ENCODE measurements around the gene SKOR2.
"Not testable (repeated sequence)": the region's sequence is repeated elsewhere in the genome, so short reads cannot be mapped to it uniquely, and the experiment has no call there.

SKOR2 gene

DNA sequence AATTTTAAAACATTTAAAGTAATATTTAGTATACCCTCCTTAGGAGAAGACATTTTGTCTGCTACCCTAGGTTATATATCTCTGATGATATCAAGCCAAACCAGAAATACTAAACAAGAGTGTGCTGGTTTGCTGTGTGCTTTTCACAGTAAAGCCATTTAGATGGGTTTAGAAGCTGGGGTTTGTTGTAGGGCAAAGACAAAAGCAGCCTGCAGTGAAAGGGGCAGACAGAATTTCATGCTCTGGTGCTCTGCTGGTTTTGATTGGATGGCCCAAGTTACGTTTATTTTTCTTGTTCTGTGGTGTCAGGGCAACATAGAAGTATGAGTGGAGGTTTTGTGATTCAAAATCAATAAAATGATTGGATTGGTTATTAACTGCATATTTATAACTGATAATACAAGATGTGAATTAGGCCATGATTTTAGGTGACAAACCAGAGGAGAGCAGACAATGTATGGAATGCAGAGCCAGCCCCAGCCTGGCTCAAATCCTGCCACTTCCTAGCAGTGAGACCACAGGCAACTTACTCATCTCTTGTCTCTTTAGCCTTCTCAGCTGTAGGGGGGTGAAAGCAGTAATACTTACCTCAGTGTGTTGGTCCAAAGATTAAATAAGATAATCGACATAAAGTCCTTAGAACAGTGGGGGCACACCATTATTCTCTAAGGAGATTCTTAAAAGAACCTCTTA, 44.4 kb downstream of the SKOR2 start:
- DNase-seq = no peak
- intact Hi-C loops (cut with DNase I) = no loop called here

DNA sequence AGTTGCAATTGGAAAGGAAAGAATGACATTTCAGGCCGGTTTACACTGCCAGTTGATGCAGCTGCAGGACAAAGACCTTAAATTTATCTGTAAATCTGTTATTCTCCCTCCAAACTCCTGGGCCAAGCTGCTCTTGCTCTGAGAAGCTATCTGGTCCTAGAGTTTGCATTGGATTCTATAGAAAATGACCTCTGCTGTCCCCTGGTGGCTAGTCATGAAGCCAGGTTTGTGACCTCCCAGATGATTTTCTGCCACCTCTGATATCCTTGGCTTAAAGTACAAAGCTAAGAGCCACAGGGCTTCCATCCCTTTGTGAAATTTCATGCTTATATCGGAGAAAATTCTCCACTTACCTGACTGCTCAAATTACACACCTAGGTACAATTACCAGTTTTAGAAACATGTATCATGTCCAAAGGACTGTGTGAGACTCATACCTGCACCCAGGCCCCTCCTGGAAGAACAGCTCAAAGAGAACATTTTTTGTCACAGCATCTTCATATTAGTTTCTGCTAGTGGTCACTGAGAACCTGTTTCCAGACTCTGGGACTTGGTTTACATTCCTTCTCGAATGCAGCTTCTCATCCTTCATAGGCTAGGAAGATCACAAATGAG, 46.4 kb downstream of the SKOR2 start:
- intact Hi-C loops (cut with DNase I) = loop anchor here (1.0 kb wide), 2 partner anchors 105 to 155 kb away; no protein-coding TSS in a partner anchor
- DNase-seq = peak in 3 of 10 donors; percentile 10 to 45 (median 29)

DNA sequence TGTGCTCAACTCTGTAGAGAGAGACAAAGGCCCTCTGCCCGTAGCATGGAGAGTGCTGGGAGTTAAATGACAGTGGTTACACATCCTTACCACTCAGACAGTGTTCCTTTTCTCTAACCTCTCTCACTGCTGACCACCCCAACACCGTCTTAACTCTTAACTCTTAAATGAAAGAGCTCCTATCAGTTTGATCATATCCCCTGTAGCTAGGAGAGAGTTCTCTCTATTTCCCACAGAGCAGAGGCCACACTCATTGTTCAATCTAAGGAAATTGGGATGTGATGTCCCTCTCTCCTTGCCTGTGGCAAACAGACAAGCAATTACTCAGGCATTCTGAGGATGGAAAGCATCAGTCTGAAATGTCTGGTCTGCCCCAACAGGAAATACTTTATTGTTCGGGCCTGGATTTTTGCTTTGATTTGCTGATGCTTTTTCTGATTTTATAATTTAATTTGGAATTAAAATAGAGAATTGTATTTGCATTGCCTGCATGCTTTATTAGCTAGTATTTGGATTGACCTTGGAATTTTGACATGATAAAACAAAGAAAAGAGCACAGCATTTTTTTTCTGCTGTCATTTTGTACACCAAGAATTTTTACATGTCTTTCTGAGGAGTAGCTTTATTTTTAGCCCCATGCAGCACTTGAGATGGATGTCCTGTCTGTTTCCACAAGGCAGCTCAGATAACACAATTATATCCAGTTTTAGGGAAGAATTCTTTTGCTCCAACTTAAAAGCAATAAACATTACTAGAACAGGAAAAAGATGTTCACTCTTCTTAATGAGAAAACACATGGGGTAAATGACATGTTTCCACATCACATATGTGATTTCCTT, 47.6 kb downstream of the SKOR2 start:
- intact Hi-C loops (cut with DNase I) = no loop called here

DNA sequence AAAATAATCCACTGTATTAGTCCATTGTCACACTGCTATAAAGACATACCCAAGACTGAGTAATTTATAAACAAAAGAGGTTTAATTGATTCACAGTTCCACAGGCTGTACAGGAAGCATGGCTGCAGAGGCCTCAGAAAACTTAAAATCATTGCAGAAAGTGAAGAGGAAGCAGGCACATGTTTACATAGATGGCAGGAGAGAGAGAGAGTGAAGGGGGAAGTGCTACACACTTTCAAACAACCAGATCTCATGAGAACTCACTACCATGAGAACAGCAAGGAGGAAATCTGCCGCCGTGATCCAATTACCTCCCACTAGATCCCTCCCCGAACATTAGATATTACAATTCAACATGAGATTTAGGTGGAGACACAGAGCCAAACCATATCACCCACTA, 55.5 kb downstream of the SKOR2 start:
- intact Hi-C loops (cut with DNase I); DNase-seq: not testable (repeated sequence)

More for the DNA sequence above, 47.6 kb downstream of the SKOR2 start:
- DNase-seq = no peak

DNA sequence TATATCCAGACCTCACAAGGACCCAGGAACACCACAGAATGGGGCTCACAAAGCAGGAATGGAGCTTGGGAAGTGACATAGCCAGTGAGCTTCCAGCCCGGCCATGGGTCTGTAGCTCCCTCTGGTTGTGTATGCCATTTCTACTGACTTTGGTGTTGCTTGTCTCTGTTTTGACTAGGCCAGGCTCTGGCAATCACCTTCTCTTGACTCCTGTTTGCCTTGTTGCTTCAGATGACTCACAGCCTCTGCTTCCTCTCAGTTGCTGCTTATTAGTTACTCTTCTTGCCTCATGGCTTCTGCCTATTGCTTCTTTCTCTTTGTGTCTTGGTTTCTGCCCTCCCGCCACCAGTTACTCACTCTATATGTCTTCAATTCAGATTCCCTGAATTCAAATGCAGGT, 59.5 kb downstream of the SKOR2 start:
- intact Hi-C loops (cut with DNase I) = no loop called here

DNA sequence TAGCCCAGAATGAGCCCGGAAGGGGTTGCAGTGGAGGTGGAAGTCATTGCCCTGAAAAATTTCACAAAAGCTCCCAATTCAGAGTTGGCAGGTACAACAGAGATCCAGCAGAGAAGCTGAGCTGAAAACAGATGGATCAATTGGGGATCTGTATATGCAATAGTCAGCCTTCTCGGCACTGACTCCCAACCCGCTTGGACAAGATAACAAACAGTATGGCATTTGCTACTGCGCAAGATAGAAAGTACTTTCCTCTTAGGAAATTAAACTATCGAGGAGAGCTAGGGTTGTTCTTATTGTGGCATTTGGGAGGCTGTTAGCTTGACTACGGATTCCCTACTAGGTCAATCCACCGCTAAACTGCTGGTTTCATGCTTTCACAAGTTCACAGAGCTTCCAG, 63.7 kb downstream of the SKOR2 start:
- intact Hi-C loops (cut with DNase I) = no loop called here
- no peak for DNase-seq

More for the DNA sequence above, 59.5 kb downstream of the SKOR2 start:
- no peak for DNase-seq

DNA sequence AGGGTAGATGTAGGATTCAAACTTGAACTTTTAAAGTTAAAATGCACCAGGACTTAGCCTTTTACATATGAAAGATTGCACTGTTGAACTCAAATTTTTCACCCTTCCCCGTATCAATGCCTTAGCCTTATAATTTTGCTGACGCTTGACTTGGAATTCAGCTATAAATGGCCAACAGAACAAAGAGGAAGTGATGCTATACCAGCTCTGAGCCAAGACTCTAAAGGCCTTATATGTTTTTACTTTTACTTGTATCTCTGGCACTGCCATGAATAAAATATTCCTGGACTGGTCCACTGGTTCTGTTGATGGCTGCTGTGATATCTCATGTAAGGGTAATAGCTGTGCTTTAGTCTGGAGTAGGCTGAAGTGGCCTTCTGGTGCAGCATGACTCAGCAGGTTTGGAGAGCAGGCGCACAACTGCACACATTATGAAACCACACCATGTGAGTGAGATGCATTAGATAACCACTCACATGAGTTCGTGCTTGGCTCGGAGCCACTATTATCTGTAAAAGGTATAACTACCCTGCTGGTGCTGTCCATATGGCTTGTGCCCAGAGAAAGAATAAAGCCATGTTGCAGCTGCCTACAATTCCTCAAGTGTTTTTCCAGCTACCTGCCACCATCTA, 66.9 kb downstream of the SKOR2 start:
- intact Hi-C loops (cut with DNase I) = no loop called here
- no peak for DNase-seq

DNA sequence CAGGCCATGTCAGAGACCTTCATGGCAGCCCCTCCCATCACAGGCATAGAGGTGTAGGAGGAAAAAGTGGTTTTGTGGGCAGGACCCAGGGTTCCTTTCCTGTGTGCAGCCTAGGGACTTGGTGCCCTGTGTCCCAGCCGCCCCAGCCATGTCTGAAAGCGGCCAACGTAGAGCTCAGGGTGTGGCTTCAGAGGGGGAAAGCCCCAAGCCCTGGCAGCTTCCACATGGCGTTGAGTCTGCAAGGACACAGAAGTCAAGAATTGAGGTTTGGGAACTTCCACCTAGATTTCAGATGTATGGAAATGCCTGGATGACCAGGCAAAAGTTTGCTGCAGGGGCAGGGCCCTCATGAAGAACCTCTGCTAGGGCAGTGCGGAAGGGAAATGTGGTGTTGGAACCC, 69.3 kb downstream of the SKOR2 start:
- intact Hi-C loops (cut with DNase I) = not testable (repeated sequence)

DNA sequence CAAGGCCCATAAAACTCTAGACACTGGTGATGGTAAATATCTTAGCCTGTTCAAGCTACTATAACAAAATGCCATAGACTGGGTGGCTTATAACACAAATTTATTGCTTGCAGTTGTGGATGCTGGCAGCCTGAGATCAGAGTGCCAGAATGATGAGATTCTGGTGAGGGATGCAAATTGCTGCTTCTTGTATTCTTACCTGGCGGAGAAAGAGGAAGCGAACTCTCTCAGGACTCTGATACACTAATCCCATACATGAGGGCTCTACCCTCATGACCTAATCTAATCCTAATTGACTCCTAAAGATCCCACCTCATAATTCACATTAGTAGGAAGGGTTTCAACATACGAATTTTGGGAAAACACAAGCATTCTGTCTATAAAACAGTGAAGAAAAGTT, 70.7 kb downstream of the SKOR2 start:
- DNase-seq = no peak
- intact Hi-C loops (cut with DNase I) = no loop called here

More for the DNA sequence above, 69.3 kb downstream of the SKOR2 start:
- not testable (repeated sequence) for DNase-seq

DNA sequence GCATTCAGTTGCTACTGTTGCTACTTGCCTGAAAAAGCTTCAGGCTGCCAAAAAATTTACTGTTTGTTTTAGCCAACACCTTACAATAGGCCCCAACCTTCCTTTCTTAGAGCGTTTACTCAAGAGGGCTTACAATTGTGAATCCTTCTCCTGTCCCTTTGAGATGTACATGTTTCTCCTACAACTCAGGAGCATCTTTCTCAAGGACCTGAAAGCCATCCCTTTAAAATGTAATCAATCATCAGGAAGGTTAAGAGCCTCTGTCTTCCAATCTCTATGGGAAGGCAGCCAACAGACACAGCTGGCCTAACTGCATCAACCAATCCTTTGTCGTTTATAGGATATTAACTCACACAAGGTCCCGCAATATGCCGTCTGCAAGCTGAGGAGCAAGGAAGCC, 71.9 kb downstream of the SKOR2 start:
- intact Hi-C loops (cut with DNase I) = loop anchor here (5.0 kb wide), 1 partner anchor 1152 kb away; no protein-coding TSS in a partner anchor
- no peak for DNase-seq

DNA sequence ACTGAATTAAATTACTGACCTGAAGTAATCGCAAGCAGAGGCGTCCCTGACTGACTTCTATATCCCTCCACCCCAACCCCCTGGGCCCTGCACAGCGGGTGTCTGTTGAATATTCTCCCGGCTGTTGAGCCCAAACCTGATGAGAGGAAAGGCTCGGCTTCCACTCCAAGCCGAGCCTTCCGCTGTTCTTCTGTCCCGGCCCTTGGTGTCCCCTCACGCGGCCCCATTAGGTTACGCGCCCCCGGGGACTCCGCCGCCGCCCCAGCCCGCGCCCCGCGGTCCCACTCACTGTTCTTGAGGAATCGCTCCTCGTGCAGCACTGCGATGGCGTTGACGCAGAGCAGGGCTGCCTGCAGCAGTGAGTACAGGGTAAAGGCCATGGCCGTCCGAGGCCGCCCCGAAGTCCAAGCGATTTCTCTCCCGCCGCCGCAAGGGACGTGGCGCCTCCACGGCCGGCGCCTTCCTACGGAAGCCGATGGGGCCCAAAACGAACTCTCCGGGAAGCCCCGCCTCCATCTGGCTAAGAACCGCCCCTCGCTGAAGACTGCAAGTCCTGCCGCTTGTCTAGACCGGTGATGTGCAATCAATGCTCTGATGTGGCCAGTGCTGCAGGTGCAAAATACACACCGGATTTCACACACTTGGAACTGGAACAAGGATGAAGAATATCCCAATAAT, 75.4 kb downstream of the SKOR2 start, which contains the start of gene IER3IP1:
IER3IP1 (minus strand) TSS at position 467 of the 678 bp plus-strand sequence; CDS start at position 380, 87 bp downstream.
- intact Hi-C loops (cut with DNase I) = loop anchor here (2.0 to 5.0 kb wide), 2 partner anchors 25 to 1149 kb away; partner anchors contain the start of gene HDHD2
- peak; percentile 87 to 98 (median 90) for DNase-seq

DNA sequence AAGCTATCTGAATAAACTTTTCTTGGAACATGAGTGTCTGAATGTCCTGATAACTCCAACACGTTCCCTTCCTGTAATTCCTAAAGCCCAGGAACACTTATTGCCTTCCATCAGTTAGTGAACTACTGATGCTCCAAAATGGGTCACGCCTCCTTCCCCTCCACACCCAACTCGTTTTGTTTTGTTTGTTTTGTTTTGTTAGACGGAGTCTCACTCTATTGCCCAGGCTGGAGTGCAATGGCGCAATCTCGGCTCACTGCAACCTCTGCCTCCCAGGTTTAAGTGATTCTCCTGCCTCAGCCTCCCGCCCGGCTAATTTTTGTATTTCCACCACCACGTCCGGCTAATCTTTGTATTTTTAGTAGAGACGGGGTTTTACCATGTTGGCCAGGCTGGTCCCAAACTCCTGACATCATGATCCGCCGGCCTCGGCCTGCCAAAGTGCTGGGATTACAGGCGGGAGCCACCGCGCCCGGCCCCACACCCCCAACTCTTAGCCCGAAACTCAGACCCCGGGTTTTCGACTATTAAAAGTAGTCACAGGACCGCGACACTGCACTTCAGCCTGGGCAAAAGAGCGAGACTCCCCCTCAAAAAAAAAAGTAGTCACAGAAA, 76.1 kb downstream of the SKOR2 start:
- DNase-seq = peak in 2 of 10 donors; percentile 67 to 82
- intact Hi-C loops (cut with DNase I) = loop anchor here (2.0 to 5.0 kb wide), 2 partner anchors 25 to 1148 kb away; partner anchors contain the start of gene HDHD2

DNA sequence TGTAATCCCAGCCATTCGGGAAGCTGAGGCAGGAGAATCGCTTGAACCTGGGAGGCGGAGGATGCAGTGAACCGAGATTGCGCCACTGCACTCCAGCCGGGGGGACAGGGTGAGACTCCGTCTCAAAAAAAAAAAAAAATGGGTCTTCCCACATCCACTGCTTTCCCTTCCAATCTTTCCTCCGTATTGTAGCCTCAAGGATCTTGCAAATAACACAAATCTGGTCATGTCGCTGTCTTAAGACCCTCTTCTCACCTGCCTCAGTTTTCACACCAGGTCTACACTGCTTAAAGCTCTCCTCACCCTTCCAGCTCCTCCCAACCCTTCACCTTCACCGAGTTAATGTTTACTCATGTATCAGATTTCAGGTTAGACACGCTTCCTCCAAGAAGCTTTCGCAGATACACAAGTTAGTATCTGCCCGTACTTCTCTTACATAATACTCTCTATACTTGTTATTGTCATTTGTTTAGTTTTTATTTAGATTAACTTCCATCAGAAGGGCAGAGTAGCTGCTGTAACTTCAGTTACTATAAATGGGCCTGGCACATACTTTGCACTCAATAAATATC, 76.8 kb downstream of the SKOR2 start:
- intact Hi-C loops (cut with DNase I) = loop anchor here (2.0 to 5.0 kb wide), 2 partner anchors 24 to 1147 kb away; partner anchors contain the start of gene HDHD2
- no peak for DNase-seq

DNA sequence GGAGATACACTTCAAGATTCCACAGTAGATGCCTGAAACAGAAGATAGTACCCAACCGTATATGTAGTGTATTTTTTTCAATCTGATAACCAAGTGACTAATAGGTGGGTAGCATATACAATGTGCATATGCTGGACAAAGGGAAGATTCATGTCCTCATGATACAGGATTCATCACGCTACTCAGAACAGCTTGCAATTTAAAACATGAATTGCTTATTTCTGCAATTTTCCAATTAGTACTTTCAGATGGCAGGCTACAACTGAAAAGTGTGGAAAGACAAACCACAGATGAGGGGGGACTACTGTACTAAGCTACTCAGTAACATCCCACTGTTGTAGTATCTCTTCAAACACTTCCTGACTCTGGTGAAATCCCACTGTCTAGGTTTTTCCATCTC, 79.0 kb downstream of the SKOR2 start:
- intact Hi-C loops (cut with DNase I) = no loop called here
- DNase-seq = no peak

DNA sequence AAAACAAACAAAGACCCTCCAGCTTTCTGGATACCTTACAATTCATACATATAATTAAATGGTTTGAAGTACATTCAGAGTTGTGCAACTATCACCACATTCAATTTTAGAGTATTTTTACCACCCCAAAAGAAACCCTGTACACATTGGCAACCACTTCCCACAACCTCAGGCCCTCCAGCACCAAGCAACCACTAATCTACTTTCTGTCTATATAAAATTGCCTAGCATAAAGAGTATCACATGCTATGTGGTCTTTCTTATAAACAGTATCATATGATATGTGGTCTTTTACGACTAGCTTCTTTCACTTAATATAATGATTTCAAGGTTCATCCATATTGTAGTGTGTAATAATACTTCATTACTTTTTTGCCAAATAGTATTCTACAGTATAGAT, 82.5 kb downstream of the SKOR2 start:
- intact Hi-C loops (cut with DNase I) = no loop called here
- DNase-seq = no peak

DNA sequence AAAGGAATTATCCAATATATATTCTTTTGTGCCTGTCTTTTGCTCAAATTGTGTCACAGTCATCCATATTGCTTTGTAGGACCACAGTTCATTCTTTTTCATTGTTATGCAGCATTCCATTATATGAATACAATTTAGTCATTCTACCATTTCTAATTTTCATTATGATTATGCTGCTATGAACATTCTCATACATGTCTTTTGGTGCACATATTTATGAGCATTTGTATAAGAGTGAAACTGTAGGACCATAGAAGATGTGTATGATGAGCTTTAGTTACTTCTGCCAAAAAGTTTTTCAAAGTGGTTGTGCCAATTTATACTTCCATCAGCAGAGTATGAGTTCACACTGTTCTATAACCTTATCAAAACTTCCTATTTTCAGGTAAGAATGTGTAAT, 83.0 kb downstream of the SKOR2 start:
- intact Hi-C loops (cut with DNase I) = no loop called here
- no peak for DNase-seq

DNA sequence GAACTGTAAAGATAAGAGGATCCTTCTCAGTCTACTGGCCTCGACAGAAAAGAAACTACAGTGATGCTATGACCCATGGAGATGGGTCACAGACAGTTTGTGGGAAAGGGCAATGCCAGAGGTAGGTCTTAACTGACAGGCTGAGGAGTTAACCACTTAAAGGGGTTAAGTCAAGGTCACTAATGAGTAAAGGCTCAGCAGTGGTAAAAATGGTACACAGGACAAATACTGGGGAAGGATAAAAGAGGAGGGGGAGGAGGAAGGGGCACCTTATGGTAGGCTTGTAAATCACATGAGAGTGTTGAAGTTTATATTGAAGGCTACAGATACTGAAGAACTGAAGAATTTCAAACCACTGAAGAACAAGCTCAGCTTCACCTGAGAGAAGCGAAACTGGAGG, 85.2 kb downstream of the SKOR2 start:
- DNase-seq = no peak
- intact Hi-C loops (cut with DNase I) = no loop called here

DNA sequence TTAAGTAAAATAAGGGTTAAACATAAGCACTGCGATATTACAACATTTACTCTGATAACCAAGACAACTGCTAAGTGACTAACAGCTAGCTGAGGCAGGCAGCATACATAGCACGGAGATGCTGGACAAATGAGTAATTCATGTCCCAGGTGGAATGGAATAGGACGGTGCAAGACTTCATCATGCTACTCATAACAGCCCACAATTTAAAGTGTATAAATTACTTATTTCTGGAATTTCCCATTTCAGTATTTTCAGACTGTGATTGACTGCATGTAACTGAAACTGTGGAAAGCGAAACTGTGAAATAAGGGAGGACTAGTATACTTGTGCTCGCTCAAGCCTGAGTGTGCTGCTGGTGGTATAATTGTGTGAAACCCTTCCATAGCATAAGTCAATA, 88.2 kb downstream of the SKOR2 start:
- DNase-seq = no peak
- intact Hi-C loops (cut with DNase I) = no loop called here

DNA sequence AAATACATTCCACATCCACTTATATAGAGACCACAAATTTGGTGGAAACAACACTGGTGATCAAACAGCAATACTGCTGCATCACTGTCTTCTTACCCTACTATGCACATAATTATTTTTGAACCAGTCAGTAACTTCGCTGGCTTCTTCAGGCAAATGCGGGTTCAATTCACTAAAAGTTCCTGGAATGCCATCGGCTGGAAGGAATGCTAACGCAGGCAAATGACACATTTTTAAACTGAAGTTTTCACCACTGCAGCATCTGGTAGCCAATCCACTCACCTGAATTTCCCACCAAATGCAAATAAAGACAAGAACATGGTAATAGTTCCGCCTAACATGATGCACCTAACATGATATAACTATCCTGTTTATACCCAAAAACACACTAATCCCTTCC, 91.2 kb downstream of the SKOR2 start:
- intact Hi-C loops (cut with DNase I) = no loop called here
- no peak for DNase-seq
